CD4-positive, alpha-beta T cell treated with Interleukin-6 at 100 ng/mL for 8 hours (primary cell): ENCODE data around the gene MATR3.

Experiments
- DNase-seq: peaks from one replicate; pipeline ENCODE4 v3.0.0-alpha.2; 2020; ENCODE audit warnings: mixed read lengths, low spot score

MATR3 gene

DNA sequence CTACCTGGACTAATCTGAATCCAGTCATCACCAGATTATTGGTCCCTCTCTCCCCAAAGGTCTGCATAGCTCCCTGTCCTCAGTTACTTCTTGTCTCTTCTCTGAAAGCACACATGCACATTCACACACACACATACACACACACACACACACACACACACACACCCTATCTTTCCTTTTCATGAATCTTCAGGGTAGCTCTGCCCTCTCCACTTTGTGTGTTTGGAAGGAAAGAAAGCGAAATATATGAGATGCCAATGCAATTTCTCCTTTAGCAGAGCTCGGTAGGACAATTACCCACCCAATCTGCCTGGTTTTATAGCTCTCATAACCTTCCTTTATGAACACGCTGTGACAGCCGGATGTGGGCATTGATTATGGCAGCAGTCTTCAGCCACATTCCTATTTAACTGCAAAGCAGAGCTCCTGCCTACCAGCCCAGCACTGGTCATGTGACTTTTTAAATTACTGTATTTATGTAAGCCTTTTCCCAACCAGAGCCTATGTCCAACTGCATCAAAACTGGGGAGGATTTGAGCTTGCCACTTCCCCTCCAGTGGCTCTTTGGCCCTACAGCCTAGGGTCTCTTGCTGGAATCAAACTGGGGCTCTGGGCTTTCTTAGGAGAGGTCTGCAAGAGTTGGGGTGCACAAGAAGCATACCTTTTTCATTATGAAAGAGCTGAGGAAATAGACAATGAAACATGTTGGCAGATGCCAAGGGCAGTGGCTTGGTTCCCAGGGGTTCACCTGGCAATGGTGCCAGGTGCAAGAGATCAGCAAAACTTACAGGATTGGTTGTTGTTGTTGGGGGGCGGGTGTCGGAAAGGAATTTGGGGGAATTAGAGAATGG is 20.8 kb upstream of the MATR3 start:
- DNase-seq: peak; percentile 44

DNA sequence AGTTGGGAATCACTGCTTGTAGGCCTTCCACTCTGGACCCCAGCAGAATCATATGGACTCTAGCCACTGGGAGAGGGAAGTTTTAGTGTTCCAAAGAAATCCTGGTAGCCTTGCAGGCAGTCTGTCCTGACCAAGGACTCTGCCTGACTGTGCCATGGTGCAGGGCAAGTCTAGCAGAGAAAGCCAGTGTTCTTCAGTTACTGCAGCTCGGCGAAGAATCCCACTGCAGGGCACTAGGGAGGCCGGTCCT is 20.3 kb upstream of the MATR3 start:
- DNase-seq: no peak

DNA sequence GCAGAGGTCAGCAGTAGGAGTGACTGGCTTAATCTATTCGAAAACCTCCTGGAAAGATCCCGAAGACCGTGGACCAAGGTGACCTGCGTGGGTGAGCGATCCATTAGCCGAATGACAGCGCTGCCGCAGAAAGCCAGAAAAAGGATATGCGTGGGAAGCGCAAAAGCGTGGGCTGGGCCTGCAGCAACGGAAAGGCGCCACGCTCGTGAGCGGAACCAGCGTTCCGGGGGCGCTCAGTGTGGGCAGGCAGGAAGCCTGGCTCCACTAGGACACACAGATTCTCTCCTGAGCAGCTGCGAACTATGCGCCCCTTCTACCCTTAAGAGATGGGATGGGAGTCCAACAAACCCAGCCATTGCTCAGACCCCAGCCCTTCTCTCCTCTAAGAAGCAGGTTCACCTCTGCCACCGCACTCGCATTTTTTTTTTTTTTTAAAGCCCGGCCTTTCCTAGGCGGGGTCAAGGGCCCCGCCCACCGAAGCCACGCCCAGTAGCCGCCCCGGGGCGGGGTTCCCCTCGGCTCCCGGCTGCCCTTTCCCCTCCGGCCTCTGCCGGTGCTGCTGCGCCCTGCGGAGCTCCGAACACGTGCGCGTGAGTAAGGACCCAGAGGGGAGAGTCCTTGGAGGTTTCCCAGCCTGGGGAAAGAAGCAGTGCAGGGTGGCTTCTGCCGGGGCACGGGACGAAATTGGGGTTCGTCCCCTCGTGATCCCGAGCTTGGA is 19.8 kb upstream of the MATR3 start:
- DNase-seq: peak; percentile 83

DNA sequence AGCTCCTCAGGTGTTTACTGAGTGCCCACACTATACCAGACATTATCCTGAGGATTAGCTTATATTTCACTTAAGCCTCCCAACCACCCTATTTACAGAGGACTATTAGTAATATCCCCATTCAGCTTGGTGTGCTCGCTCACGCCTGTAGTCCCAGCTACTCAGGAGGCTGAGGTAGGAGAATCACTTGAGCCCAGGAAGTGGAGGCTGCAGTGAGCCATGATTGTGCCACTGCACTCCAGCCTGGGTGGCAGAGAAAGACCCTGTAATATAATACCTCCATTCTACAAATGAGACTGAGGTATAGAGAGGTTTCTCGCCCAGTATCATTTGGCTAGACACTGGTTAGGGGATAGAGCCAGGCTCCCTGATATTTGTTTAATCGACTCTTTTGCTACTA is 18.0 kb upstream of the MATR3 start:
- DNase-seq: no peak

DNA sequence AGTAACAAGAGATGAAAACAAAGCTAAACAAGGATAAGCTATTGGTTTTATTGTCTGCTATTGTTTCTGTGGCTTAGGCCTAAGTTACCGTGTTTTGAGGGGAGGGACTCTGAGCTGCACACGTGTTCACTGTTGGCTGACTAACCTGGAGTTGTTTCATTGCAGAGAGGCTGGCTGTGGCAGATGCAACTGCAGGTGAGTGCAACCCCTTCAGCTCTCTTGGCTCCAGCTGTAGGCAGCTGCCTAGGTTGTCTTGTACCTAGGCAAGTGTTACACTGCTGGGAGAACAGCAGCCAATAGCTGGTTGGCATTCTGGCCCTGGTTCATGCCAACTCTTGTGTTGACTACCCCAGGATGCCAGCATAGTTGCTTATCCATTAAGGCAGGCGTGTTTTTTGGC is 17.6 kb upstream of the MATR3 start:
- no peak for DNase-seq

DNA sequence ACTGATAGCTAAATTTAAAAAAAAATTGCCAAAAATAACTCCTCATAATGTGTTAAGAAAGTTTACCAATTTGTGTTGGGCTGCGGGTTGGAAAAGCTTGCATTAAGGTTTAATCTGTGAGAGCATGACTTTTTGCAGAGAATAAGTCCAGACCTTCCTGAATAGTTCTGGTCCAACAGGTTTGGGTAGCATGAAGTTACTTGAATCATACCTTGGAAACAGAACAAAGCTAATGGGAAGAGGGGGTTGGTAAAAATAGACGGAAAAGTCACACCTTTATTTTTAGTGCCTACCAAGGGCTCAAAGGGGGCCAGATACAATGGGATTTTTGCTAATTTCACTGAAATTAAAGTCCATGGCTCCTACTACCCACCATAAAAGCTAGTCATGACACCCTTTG is 17.1 kb upstream of the MATR3 start:
- DNase-seq: no peak

DNA sequence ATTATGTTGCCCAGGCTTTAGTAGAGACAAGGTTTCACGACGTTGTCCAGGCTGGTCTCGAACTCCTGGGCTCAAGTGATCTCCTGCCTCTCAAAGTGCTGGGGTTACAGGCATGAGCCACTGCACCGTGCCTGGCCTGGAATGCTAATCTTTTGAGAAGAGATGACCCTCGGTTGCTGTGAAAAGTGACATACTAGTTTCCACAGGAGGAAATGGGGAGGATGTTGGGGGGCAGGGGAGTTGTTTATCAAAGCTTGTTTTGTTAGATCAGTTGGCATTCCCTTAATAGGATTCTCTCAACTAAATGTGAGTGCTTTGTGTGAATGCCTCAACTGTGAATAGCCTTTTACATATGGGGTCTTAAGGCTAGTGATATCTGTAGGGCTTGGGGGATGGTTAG is 16.4 kb upstream of the MATR3 start:
- no peak for DNase-seq

DNA sequence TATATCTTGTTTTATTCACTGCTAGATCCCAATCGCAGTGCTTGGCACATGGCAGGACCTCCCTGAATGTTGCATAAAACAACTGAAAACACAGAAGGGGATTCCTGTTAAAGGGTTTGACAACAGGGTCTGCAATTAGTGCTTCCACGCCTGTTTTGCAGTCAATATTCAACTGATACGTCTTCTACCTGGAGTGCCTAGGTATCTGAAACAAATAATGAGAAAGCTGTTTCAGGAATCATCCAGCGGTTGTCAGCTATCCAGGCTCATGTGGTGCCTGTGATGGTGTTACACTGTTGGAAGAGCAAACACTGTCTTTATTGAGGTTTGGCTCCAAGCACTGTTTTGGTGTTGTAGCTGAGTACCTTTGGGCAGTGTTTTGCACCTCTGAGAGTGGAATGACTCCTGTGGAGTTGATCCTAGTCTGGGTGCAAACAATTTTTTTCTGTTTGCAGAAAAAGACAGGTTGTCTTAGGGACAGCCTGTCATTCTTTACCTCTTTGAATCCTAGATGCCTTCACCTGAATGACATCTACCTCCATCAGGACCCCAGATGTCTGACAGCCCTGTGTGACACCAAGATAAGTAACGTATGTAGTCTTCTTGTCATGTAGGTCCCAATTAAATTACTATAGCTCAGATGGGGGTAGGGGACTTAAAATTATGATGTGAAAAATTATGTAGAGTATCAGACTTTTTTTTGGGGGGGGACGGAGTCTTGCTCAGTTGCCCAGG is 14.8 kb upstream of the MATR3 start:
- DNase-seq: no peak

DNA sequence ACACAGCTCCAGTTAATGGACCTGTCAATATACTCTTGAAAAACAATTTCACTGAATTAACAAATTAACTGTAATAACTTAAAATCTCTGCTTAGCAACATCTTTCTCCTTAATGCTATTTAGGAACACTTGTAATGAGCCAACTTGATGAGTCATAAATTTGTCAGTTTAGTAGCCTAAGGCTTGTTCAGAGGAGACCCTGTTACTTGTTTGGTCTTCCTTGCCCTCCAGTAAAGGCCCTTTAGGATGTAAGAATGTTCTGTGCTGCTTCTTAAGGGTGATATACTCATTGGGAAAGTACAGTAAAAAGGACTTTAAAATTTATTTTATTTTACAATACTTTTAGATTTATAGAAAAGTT is 11.4 kb upstream of the MATR3 start:
- no peak for DNase-seq

DNA sequence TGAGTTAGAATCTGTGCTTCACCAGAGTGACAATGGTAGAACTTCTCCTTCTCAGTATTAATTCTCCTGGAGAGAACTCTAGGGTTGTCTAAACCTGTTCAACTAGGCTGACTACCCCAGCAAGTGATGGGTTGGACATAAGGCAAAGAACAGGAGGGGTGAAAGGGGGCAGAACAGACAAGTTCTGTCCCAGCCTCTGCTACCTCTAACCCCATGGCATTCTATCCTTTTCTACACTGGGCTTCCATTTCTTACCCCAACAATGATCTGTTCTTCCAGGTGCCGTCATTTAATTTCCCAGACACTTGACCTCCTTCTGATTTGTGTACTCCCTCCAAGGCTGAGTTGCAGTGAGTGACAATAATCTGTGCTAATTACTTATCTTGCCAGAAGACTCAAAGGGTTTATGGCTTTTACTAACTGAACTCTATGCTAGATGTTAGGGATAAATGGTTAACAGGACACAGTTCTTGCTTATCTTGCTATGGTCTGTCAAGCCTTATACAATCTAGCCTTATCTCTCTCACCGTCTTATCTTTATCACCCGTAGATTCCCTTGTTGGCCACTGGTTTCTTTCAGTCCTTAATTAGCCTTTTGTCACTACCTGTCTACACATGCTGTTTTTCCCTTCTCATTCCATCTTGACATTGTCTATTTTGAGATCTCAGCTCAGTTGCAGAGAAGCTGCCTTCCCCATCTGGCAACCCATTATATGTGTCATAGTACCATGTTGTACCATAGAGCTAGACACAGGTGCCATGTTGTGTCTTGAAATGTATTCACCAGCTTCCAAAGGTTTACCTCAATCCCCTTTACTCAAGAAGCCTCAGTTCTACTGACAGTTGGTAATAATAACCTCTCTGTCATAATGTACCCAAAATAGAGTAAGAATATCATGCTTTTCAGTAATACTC is 10.0 kb upstream of the MATR3 start:
- DNase-seq: no peak

DNA sequence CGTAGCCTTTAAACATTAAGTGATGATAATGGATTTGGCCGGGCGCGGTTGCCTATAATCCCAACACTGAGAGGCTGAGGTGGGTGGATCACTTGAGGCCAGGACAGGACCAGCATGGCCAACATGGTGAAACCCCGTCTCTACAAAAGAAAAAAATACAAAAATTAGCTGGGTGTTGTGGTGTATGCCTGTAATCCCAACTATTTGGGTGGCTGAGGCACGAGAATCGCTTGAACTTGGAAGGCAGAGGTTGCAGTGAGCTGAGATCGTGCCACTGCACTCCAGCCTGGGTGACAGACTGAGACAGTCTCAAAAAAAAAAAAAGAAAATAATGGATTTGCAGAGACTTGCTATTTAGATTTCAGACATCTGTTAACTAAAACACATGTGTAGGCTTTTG is 9.2 kb upstream of the MATR3 start:
- no peak for DNase-seq

DNA sequence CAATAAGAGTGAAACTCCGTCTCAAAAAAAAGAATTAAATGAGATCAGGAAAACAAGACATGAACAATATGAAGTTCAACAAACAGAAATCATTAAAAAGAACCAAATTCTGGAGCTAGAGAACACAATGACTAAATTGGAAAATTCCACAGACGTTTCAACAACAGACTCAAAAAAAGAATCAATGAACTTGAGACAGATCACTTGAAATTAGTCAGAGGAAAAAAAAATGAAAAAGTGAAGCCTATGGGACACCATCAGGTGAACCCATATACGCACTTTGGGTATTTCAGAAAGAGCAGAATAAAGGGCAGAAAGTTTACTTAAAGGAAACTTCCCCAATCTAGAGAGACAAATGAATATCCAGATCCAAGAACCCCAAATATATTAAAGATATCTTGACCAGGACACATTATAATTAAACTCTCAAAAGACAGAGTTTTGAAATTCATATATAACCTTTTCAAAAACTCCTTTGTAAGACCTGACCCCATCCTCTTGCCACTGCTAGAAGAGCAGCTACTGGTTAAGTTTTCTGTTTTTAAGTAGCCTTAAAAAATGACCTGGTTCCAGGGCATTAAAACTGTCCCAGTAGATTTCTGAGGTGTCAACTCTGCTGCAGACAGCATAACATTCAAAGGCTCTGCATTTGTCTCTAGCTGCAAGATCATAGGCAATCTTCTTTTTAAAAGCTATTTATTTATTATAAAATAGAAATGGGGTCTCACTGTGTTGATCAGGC is 7.7 kb upstream of the MATR3 start:
- no peak for DNase-seq

DNA sequence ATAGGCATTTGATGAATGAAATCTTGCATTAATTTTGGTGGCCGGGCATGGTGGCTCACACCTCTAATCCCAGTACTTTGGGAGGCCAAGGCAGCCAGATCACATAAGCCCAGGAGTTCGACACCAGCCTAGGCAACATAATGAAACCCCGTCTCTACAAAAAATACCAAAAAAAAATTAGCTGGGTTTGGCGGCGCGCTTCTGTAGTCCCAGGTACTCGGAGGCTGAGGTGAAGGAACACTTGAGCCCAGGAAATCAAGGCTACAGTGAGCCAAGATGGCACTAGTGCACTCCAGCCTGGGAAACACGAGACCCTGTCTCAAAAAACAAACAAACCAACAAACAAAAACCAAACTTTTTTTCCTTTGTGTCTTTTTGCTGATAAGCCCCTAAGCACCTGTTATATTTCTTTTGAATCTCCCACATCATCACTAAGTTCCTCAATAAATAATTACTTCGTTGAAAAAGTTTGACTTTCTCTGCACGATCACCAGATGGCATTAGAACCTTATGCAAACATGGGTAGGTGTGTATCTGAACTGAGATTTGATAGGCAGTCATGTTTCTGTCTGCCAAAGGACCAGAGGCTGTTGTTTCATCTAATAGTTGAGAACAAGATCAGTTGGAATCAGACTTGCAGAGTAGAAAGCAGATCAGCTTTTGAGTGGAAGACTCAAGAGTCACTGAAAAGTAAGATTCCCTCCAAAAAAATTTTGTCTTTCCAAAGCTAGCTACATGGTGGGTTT is 5.5 kb upstream of the MATR3 start:
- DNase-seq: peak; percentile 27

DNA sequence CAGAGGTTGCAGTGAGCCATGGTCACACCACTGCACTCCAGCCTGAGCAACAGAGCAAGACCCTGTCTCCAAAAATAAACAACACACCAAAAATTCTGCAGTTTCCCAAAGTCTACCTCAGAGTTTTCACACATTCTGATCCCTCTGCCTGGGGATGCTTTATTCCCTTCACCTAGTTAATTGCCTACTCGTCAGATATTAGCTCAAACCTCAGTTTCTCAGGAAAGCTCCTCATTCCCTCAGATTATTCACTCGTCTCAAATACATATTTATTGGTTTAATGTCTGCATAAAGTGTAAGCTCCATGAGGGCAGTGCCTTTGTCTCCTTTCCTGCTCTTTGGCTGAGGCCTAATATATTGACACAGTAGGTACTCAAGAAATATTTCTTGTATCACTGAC is 2.5 kb upstream of the MATR3 start:
- no peak for DNase-seq

DNA sequence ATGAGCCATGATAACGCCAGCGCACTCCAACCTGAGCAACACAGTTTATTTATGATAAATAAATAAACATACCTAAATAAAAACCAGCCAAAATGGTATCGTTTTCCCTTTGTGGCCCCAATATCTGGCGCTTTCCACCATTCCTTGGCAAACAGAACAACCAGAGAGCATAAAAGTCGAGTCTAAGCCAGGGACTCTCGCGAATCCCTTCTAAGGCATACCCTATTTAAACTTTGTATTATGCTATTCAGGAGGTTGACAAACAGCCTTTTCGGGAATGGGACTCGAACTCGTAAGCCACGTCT is 386 bp upstream of the MATR3 start:
- no peak for DNase-seq

DNA sequence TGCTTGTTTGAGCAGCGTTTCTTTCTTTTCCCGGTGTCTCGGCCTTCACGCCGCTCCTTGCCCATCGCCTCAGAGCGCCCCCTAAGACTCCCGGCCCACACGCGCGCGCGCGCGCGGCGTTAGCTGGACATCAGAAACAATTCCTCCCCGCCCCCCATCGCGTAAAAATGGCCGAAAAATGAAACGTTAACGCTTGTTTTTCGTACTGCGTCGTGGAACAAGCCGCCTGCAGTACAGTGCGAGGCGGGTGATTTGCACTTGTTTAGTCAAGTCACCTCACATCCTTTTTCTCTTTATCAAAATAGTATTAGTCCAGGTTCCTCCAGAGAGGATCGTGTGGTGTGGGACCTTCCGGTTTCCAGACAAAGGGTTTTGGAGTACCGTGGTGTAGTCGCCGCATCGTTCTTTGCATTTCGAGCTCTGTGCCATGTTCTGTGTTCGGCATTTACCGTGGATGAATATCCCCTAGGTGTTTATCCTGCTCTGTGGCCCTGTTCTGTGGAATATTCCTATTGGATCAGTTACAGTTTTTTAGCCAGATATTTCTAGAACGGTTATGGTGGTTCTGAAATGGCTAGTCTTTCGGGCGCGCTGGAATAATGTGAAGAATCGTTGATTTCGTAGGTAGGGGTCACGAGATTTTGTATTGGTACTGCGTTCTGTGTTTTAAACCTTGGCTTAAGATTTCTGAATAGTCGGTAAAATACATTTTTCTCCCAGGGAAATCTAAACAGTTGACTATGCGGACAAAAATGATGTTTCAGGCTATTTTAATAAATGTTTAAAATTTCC is 1.0 kb downstream of the MATR3 start:
- DNase-seq: peak; percentile 39

DNA sequence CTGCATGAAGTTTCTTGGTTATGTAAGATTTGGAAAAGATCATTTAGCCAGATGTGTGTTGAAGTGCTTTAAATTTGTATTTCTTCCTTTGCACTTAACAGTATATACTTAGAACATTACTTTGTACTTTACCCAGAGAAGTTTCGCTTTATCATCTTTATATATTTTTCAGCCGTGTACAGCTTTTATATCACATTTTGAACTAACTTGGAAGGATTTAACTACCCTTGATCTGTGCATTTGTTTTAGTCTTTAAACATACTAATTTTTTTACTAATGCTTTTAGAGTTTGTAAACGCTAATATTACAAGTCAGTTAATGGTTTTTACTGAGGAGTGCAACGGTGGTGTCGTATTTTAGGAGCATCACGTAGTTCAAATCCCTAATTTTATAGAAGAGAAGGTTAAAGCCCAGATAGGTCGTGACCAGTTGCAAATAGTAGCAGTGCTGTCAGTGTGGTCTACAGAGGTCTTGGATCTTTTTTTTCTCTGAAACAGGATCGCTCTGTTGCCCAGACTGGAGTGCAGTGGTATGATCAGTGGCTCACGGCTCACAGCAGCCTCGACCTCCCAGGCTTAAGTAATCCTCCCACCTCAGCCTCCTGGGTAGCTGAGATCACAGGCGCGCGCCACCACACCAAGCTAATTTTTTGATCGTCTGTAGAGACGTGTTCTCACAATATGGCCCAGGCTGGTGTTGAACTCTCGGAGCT is 2.0 kb downstream of the MATR3 start:
- no peak for DNase-seq

DNA sequence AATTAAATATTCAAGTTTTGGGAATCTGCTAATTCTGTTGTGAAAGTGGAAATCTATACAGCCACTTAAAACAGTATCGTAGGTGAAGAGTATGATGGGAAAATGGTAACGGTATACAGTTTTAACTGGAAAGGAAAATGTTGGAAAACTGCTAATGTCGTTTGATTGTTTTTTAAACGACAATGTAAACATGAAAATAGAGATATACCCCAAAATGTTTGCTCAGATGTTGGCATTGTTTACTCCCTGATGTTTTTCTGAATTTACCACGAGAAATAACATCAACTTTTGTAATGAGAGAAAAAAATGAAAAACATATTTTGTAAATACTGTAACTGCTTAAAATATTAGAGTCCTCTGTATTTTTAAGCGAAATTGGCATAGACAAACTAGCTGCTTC is 2.7 kb downstream of the MATR3 start:
- no peak for DNase-seq

DNA sequence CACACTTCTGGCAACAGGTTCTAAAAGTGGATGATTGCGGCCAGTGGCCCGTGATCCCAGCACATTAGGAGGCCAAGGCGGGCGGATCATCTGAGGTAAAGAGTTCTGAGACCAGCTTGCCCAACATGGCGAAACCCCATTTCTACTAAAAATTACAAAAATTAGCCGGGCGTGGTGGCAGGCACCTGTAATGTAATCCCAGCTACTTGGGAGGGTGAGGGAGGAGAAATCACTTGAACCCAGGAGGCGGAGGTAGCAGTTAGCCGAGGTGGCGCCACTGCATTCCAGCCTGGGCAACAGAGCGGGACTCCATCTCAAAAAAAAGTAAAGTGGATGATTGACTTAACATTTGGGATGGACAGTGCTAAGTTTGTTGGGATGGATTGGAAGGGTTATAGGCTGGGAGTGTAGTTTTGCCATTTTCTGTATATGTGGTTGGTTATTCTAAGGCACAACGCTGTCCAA is 3.4 kb downstream of the MATR3 start:
- DNase-seq: no peak
